IMR-90 (cell line): ENCODE results near the gene ATP9B. TPM values are rescaled to one million over a fixed set of nuclear protein-coding genes. Genes with fewer than 3 reads are reported as not detected.
"Not testable (repeated sequence)": the region's sequence is repeated elsewhere in the genome, so short reads cannot be mapped to it uniquely, and the experiment has no call there.

ENCODE experiments used
- ATAC-seq: fragments of 200-7000 bp; cut with Tn5 transposase; 2 replicates; pipeline ENCODE4 v1.9.1; 2020; ENCODE audit warnings: low read depth, mild to moderate bottlenecking, moderate library complexity
- BruUV-seq: library from RNA; stranded (reverse); fragments of 400-500 nt; replicated peaks from 2 replicates; lab custom pipeline; 2021; lab: Mats Ljungman, UMichigan
- CTCF ChIA-PET: fragments of 300-600 bp; formaldehyde crosslinking; extraction: SDS; loops from one replicate; lab custom pipeline; 2021; ENCODE audit warnings: antibody characterized with exemption; lab: Yijun Ruan, JAX
- POLR2A ChIA-PET: fragments of 300-600 bp; sonication (Branson Sonifier 250); formaldehyde crosslinking; loops from one replicate; lab custom pipeline; 2022; ENCODE audit warnings: antibody characterized with exemption; ENCODE audit not compliant: unreplicated experiment; lab: Charles Lee
- DNase-seq: peaks from one replicate; pipeline ENCODE4 v3.0.0; 2013
- H2AFZ ChIP-seq: replicated peaks from 2 replicates; pipeline ENCODE3; 2013; ENCODE audit warnings: low read length, mild to moderate bottlenecking; ENCODE audit not compliant: poor library complexity
- H2AK5ac ChIP-seq: 2 replicates; pipeline ENCODE4 v1.6.1; 2013; ENCODE audit warnings: low read depth, low read length, inconsistent platforms
- H2AK9ac ChIP-seq: replicated peaks from 2 replicates; pipeline ENCODE3; 2013; ENCODE audit warnings: mild to moderate bottlenecking, low read depth, low read length, moderate library complexity; ENCODE audit not compliant: poor library complexity
- H2BK120ac ChIP-seq: 2 replicates; pipeline ENCODE4 v1.6.1; 2013; ENCODE audit warnings: low read depth, low read length, inconsistent platforms
- H2BK15ac ChIP-seq: 3 replicates; pipeline ENCODE4 v1.6.1; 2013; ENCODE audit warnings: low read depth, low read length, inconsistent platforms
- H2BK20ac ChIP-seq: 2 replicates; pipeline ENCODE4 v1.6.1; 2013; ENCODE audit warnings: low read depth, mild to moderate bottlenecking, inconsistent platforms, low read length, moderate library complexity
- H2BK5ac ChIP-seq: 2 replicates; pipeline ENCODE4 v1.6.1; 2013; ENCODE audit warnings: mild to moderate bottlenecking, low read depth, low read length, inconsistent platforms; ENCODE audit not compliant: poor library complexity, severe bottlenecking
- H3K14ac ChIP-seq: replicated peaks from 2 replicates; pipeline ENCODE4 v1.6.1; 2013; ENCODE audit warnings: low read depth, low read length, inconsistent platforms
- H3K18ac ChIP-seq: 2 replicates; pipeline ENCODE4 v1.6.1; 2013; ENCODE audit warnings: low read depth, low read length, control low read depth
- H3K23ac ChIP-seq: 2 replicates; pipeline ENCODE4 v1.6.1; 2013; ENCODE audit warnings: low read depth, low read length, inconsistent platforms
- H3K27ac ChIP-seq: 2 replicates; pipeline ENCODE4 v1.5.1; 2013; ENCODE audit warnings: mild to moderate bottlenecking, control low read depth, low read length; ENCODE audit not compliant: insufficient read depth
- H3K27me3 ChIP-seq: 2 replicates; pipeline ENCODE4 v1.6.1; 2013; ENCODE audit warnings: low read length; ENCODE audit not compliant: control insufficient read depth, insufficient read depth
- H3K36me3 ChIP-seq: 2 replicates; pipeline ENCODE4 v1.6.1; 2013; ENCODE audit warnings: low read length, mixed read lengths; ENCODE audit not compliant: control insufficient read depth, insufficient read depth
- H3K4ac ChIP-seq: 2 replicates; pipeline ENCODE4 v1.6.1; 2013; ENCODE audit warnings: low read depth, low read length, inconsistent platforms
- H3K4me1 ChIP-seq: 2 replicates; pipeline ENCODE4 v1.6.1; 2013; ENCODE audit warnings: low read length, mixed read lengths; ENCODE audit not compliant: control insufficient read depth, insufficient read depth
- H3K4me2 ChIP-seq: 2 replicates; pipeline ENCODE4 v1.6.1; 2013; ENCODE audit warnings: low read depth, mild to moderate bottlenecking, control low read depth, low read length, moderate library complexity
- H3K4me3 ChIP-seq: 2 replicates; pipeline ENCODE4 v1.5.1; 2013; ENCODE audit warnings: low read depth, mild to moderate bottlenecking, control low read depth, low read length, moderate library complexity; ENCODE audit not compliant: insufficient read depth
- H3K56ac ChIP-seq: 2 replicates; pipeline ENCODE4 v1.6.1; 2013; ENCODE audit warnings: low read length, inconsistent platforms; ENCODE audit not compliant: insufficient read depth; ENCODE audit errors: extremely low read depth
- H3K79me1 ChIP-seq, 2 experiments: 2 replicates each; pipeline ENCODE4 v1.6.1; 2013; ENCODE audit warnings: low read length in 2 of 2, inconsistent platforms in 1 of 2, low read depth in 1 of 2
- H3K9ac ChIP-seq: 2 replicates; pipeline ENCODE4 v1.6.1; 2013; ENCODE audit warnings: low read depth, low read length, control low read depth
- H3K9me1 ChIP-seq: 2 replicates; pipeline ENCODE4 v1.6.1; 2013; ENCODE audit warnings: low read length, inconsistent platforms; ENCODE audit not compliant: insufficient read depth
- H3K9me3 ChIP-seq: 2 replicates; pipeline ENCODE4 v1.6.1; 2013; ENCODE audit warnings: low read length; ENCODE audit not compliant: control insufficient read depth, insufficient read depth
- H4K20me1 ChIP-seq: 2 replicates; pipeline ENCODE4 v1.6.1; 2013; ENCODE audit warnings: low read length, inconsistent platforms; ENCODE audit not compliant: insufficient read depth
- H4K5ac ChIP-seq: 2 replicates; pipeline ENCODE4 v1.6.1; 2013; ENCODE audit warnings: mild to moderate bottlenecking, low read depth, low read length, control low read depth
- H4K8ac ChIP-seq, 2 experiments: 2 replicates each; pipeline ENCODE4 v1.6.1; 2013; ENCODE audit warnings: low read depth in 2 of 2, low read length in 2 of 2, control low read depth in 1 of 2, inconsistent platforms in 1 of 2
- H4K91ac ChIP-seq: 2 replicates; pipeline ENCODE4 v1.6.1; 2013; ENCODE audit warnings: low read depth, low read length, inconsistent platforms; ENCODE audit not compliant: insufficient read depth
- WGBS, 2 experiments: methylation state at CpG; one replicate each; pipeline versions ENCODE4 v1.1.5 to v1.1.7; 2013; ENCODE audit warnings: missing lambda C conversion rate in 2 of 2; ENCODE audit not compliant: insufficient read length in 1 of 2; ENCODE audit errors: extremely low coverage in 2 of 2; 5-methylcytosine and 5-hydroxymethylcytosine counted together
- dilution Hi-C: fragments of 300-500 bp; cut with HindIII; formaldehyde crosslinking; loops from one replicate; pipeline ENCODE4 v1.14.3; 2018; ENCODE audit warnings: low sequenced_read_pairs; ENCODE audit not compliant: unreplicated experiment
- in situ Hi-C: fragments of 300-500 bp; cut with MboI; formaldehyde crosslinking; loops from 3 replicates; pipeline ENCODE4 v1.14.3; 2019; ENCODE audit warnings: low sequenced_read_pairs, inconsistent platforms, mixed read lengths
- intact Hi-C: fragments of 100-400 bp; cut with micrococcal nuclease; formaldehyde crosslinking; loops from 2 replicates; pipeline ENCODE4 v1.10.0; 2022
- polyA plus RNA-seq, 3 experiments: library from polyadenylated mRNA; depleted of rRNA; stranded (reverse); fragments of >200 nt; gene quantifications; 2 replicates each; pipeline ENCODE4 v1.2.3, GENCODE V29; 2012; ENCODE audit warnings: low replicate concordance in 1 of 3
- total RNA-seq: library from RNA; depleted of rRNA; stranded (reverse); fragments of >200 nt; gene quantifications from 2 replicates; pipeline ENCODE4 v1.2.3, GENCODE V29; 2012

Gene ATP9B
- total and polyA plus RNA-seq, 2 of the 4 experiments (the other 2 are of a cell fraction), result 11.0 to 11.5 TPM

DNA sequence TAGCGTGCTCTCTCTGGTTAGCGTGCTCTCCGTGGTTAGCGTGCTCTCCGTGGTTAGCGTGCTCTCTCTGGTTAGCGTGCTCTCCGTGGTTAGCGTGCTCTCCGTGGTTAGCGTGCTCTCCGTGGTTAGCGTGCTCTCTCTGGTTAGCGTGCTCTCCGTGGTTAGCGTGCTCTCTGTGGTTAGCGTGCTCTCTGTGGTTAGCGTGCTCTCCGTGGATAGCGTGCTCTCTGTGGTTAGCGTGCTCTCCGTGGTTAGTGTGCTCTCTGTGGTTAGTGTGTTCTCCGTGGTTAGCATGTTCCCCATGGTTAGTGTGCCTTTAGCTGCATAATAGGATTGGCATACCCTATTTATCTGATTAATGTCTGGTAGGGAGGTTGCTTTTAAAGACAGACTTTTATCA is 258.7 kb downstream of the ATP9B start:
- H4K20me1 ChIP-seq, H3K4ac ChIP-seq, ATAC-seq, H3K79me1 ChIP-seq, H4K5ac ChIP-seq, H3K4me1 ChIP-seq, H2AK5ac ChIP-seq, H2BK5ac ChIP-seq, H3K14ac ChIP-seq, H2BK15ac ChIP-seq, H3K27me3 ChIP-seq, POLR2A ChIA-PET, H3K9me3 ChIP-seq, H3K36me3 ChIP-seq, H3K4me3 ChIP-seq, H4K8ac ChIP-seq, H3K18ac ChIP-seq, H3K9ac ChIP-seq, CTCF ChIA-PET, H3K27ac ChIP-seq, H4K91ac ChIP-seq, H3K9me1 ChIP-seq, H3K4me2 ChIP-seq, dilution Hi-C loops, H3K23ac ChIP-seq, H3K56ac ChIP-seq, in situ Hi-C loops, DNase-seq, H2BK20ac ChIP-seq, BruUV-seq, H2BK120ac ChIP-seq, H2AFZ ChIP-seq, intact Hi-C loops, H2AK9ac ChIP-seq: not testable (repeated sequence)
- 98% methylated on average over 9 of the region's 23 CpGs; no CpG with 5 or more reads in 1 of the 2 experiments for WGBS, 2 experiments
